ENCODE data around the gene REN. TPM values are rescaled to one million over a fixed set of nuclear protein-coding genes. Genes with fewer than 3 reads are reported as not detected.
A peak's percentile ranks its signal among the peaks of the same experiment; 100 is the strongest.

REN gene
- total RNA-seq, 1 experiment from 2014 or later = not detected

DNA sequence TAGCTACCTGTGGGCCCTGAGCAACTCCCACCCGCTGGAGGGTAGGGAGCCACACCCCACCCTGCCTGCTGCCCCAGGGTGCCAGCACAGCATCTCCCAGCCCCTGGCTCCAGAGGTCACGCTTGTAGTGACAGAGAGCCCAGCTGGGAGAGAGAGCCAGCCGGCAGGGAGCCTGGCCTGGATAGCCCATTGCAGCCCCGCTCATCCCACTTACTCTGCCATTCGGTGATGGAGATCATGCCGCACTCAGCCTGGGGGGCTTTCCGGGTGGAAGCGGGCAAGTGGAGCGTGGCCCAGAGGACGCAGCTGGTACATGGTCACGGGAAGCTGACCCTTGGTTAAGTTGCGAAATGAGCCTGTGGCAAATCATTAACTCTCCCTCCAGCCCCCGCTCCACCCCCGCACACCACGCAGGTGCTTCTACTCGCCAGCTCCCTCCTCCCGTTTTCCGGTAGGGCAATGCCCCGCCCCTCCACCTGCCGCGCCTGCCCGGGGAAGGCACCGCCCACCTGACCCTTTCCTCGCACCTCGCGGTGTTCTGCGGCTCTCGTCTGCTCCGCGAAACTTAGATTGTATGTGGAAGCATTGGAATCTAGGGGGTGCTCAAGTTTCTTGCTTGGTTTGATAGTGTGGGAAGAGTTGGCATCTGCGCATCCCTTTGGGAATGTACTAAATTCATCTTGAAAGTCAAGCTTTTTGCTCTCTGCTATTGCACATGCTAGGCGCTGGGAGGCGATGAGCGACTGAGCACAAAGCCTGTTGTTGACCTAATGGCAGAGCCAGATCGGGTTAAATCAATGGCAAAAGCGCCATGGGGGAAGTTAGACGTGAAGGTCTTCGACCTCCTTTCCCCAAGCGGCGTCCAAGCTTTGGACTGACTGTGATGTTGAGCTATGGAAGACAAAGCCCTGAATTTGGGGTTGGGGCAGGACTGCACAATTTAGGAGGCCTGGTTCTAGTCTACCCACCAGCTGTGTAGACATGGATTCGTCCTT is 47.8 kb upstream of the REN start, which contains the start of gene GOLT1A:
Gene GOLT1A (minus strand): TSS at position 321 of the 995 bp plus-strand sequence. CDS start 82 bp downstream, at position 239.
- peaks cover 6% of the 10 kb centered on the region for H3K27me3 Mint-ChIP-seq (ENCODE audit: low read depth)
- Histone ChIP-seq H4K91ac (ENCODE audit: insufficient read length, low read depth, low read length) (no peak within 1 kb of the TSS), H3K27ac (ENCODE audit: insufficient read length, low read depth, low read length) (no peak within 1 kb of the TSS), H3K14ac (ENCODE audit: insufficient read depth, low read length) (0 out of 2 replicates have a peak within 1 kb of the TSS, but pooled peaks have one; percentile 40), H2BK120ac (ENCODE audit: low read depth, low read length, poor library complexity, severe bottlenecking) (no peak within 1 kb of the TSS), H3K18ac (ENCODE audit: insufficient read length, low read depth, low read length) (peak within 1 kb of the TSS; percentile 58), H3K79me1 (ENCODE audit: insufficient read depth, low read depth, low read length, poor library complexity, severe bottlenecking) (no peaks in the 10 kb centered on the region), H3K9ac (ENCODE audit: extremely low read depth, insufficient read length, low read length) (peak within 1 kb of the TSS; percentile 46), H3K23me2 (ENCODE audit: insufficient read length, low read depth, low read length, poor library complexity, severe bottlenecking) (peaks cover 11% of the 10 kb centered on the region), H3K9me3 (ENCODE audit: control insufficient read depth, low read depth, low read length) (no peaks in the 10 kb centered on the region), H3K23ac (ENCODE audit: insufficient read length, low read depth, low read length) (no peak within 1 kb of the TSS), H4K20me1 (ENCODE audit: control insufficient read depth, insufficient read depth, insufficient read length) (no peaks in the 10 kb centered on the region), H2BK20ac (ENCODE audit: low read depth, low read length, poor library complexity, severe bottlenecking) (no peak within 1 kb of the TSS), H2AFZ (ENCODE audit: low read length) (peak within 1 kb of the TSS; percentile 89), H3T11ph (ENCODE audit: low read length) (no peak within 1 kb of the TSS), H3K27me3 (ENCODE audit: insufficient read depth, low read length) (no peaks in the 10 kb centered on the region), H2AK5ac (ENCODE audit: insufficient read length, low read length) (no peak within 1 kb of the TSS), H3K4ac (ENCODE audit: low read depth, low read length) (no peak within 1 kb of the TSS), H3K79me2 (ENCODE audit: insufficient read depth, low read length) (no peaks in the 10 kb centered on the region), H2BK15ac (ENCODE audit: low read depth, low read length) (no peak within 1 kb of the TSS), H3K56ac (ENCODE audit: insufficient read length, low read depth, low read length) (no peak within 1 kb of the TSS), H2BK5ac (ENCODE audit: insufficient read length, low read length) (no peak within 1 kb of the TSS), H3K4me1 (ENCODE audit: insufficient read depth, low read length) (peaks cover 3% of the 10 kb centered on the region; the same call in 1 of the 2 replicates), H4K8ac (replicated peaks; ENCODE audit: insufficient read length, low read depth, low read length) (no peak within 1 kb of the TSS), H4K5ac (ENCODE audit: insufficient read length, low read depth, low read length) (no peak within 1 kb of the TSS), H3K4me2 (ENCODE audit: insufficient read depth, insufficient read length, low read length) (peak within 1 kb of the TSS; percentile 34), H2BK12ac (ENCODE audit: insufficient read length, low read depth, low read length) (no peak within 1 kb of the TSS)
- TF ChIP-seq, protein P1, sequence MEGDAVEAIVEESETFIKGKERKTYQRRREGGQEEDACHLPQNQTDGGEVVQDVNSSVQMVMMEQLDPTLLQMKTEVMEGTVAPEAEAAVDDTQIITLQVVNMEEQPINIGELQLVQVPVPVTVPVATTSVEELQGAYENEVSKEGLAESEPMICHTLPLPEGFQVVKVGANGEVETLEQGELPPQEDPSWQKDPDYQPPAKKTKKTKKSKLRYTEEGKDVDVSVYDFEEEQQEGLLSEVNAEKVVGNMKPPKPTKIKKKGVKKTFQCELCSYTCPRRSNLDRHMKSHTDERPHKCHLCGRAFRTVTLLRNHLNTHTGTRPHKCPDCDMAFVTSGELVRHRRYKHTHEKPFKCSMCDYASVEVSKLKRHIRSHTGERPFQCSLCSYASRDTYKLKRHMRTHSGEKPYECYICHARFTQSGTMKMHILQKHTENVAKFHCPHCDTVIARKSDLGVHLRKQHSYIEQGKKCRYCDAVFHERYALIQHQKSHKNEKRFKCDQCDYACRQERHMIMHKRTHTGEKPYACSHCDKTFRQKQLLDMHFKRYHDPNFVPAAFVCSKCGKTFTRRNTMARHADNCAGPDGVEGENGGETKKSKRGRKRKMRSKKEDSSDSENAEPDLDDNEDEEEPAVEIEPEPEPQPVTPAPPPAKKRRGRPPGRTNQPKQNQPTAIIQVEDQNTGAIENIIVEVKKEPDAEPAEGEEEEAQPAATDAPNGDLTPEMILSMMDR (conservative IDR thresholded peaks at IDR 0.05) = peak; percentile 81
- no peaks in the 10 kb centered on the region for H3K36me3 Mint-ChIP-seq (ENCODE audit: insufficient read depth in 1 of 3, low read depth in 3 of 3)
- no peaks in the 10 kb centered on the region for H3K9me3 Mint-ChIP-seq
- H3K4me1 Mint-ChIP-seq = peaks cover 4 to 6% of the 10 kb centered on the region in 2 experiments; a peak in 2 of 4 replicates
- H3K27ac Mint-ChIP-seq = peak within 1 kb of the TSS in 1 of 3 experiments; percentile 90; a peak in 3 of 7 replicates
- peak; percentile 94 for DNase-seq
- peak within 1 kb of the TSS; percentile 74 to 80 for H3K4me3 Mint-ChIP-seq
- WGBS (ENCODE audit: extremely low coverage, insufficient read length, low lambda C conversion rate) = no CpG with 5 or more reads among the region's 41 CpGs

All from H9 (cell line).